DOHH2 (cell line): ENCODE measurements around the gene TNNT1.

ENCODE experiments used
- H3F3A ChIP-seq: fragments of 200-600 bp; sonication (generic), shearing (Covaris generic); 2 replicates; pipeline ENCODE4 v1.6.0; 2016; ENCODE audit warnings: antibody characterized with exemption, mild to moderate bottlenecking; ENCODE audit not compliant: control insufficient read depth, insufficient read depth
- H3K27ac ChIP-seq: fragments of 200-600 bp; sonication (generic); 2 replicates; pipeline ENCODE4 v1.5.1; 2014; ENCODE audit warnings: low read depth, mild to moderate bottlenecking, low read length, moderate library complexity
- H3K27me3 ChIP-seq: fragments of 200-600 bp; sonication (generic); 2 replicates; pipeline ENCODE4 v1.6.1; 2014; ENCODE audit warnings: mild to moderate bottlenecking, low read length, mixed read lengths; ENCODE audit not compliant: control insufficient read depth
- H3K36me3 ChIP-seq: fragments of 200-600 bp; sonication (generic); 2 replicates; pipeline ENCODE4 v1.6.1; 2014; ENCODE audit warnings: mild to moderate bottlenecking, low read length, moderate library complexity, mixed read lengths; ENCODE audit not compliant: control insufficient read depth
- H3K4me1 ChIP-seq: fragments of 200-600 bp; sonication (generic); 2 replicates; pipeline ENCODE4 v1.6.1; 2014; ENCODE audit warnings: mild to moderate bottlenecking, low read length, mixed read lengths; ENCODE audit not compliant: control insufficient read depth
- H3K4me2 ChIP-seq: fragments of 200-600 bp; sonication (generic); 2 replicates; pipeline ENCODE4 v1.6.0; 2014; ENCODE audit warnings: mild to moderate bottlenecking, low read length, moderate library complexity
- H3K4me3 ChIP-seq: fragments of 200-600 bp; sonication (generic); 2 replicates; pipeline ENCODE4 v1.5.1; 2014; ENCODE audit warnings: mild to moderate bottlenecking, low read length, mixed read lengths
- H3K79me2 ChIP-seq: fragments of 200-600 bp; sonication (generic); 2 replicates; pipeline ENCODE4 v1.6.1; 2014; ENCODE audit warnings: mild to moderate bottlenecking, low read length, mixed read lengths; ENCODE audit not compliant: control insufficient read depth
- H3K9me2 ChIP-seq: fragments of 200-600 bp; sonication (generic); replicated peaks from 2 replicates; pipeline ENCODE4 v1.6.1; 2014; ENCODE audit warnings: mild to moderate bottlenecking, low read length, mixed read lengths; ENCODE audit not compliant: control insufficient read depth
- H3K9me3 ChIP-seq: fragments of 200-600 bp; sonication (generic); 2 replicates; pipeline ENCODE4 v1.6.1; 2014; ENCODE audit warnings: antibody characterized with exemption, low read length, mixed read lengths; ENCODE audit not compliant: control insufficient read depth, insufficient read depth
- H4K20me1 ChIP-seq: fragments of 200-600 bp; sonication (generic); 2 replicates; pipeline ENCODE4 v1.6.0; 2014; ENCODE audit warnings: low read depth, mild to moderate bottlenecking, antibody characterized with exemption, low read length, moderate library complexity; ENCODE audit not compliant: control insufficient read depth, insufficient read depth
- EZH2phosphoT487 ChIP-seq: fragments of 200-600 bp; sonication (generic); IDR thresholded peaks from 2 replicates; pipeline ENCODE4 v1.6.1; 2017; ENCODE audit warnings: borderline replicate concordance, mild to moderate bottlenecking, antibody characterized with exemption, low read length, moderate library complexity, mixed read lengths
- TF ChIP-seq, protein P1 (sequence below): fragments of 200-600 bp; sonication (generic); IDR thresholded peaks from one replicate; pipeline ENCODE4 v1.5.1; 2014; ENCODE audit warnings: antibody characterized with exemption, mild to moderate bottlenecking, low read depth, low read length; ENCODE audit not compliant: poor library complexity, severe bottlenecking

The TNNT1 gene, protein sequence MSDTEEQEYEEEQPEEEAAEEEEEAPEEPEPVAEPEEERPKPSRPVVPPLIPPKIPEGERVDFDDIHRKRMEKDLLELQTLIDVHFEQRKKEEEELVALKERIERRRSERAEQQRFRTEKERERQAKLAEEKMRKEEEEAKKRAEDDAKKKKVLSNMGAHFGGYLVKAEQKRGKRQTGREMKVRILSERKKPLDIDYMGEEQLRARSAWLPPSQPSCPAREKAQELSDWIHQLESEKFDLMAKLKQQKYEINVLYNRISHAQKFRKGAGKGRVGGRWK

DNA sequence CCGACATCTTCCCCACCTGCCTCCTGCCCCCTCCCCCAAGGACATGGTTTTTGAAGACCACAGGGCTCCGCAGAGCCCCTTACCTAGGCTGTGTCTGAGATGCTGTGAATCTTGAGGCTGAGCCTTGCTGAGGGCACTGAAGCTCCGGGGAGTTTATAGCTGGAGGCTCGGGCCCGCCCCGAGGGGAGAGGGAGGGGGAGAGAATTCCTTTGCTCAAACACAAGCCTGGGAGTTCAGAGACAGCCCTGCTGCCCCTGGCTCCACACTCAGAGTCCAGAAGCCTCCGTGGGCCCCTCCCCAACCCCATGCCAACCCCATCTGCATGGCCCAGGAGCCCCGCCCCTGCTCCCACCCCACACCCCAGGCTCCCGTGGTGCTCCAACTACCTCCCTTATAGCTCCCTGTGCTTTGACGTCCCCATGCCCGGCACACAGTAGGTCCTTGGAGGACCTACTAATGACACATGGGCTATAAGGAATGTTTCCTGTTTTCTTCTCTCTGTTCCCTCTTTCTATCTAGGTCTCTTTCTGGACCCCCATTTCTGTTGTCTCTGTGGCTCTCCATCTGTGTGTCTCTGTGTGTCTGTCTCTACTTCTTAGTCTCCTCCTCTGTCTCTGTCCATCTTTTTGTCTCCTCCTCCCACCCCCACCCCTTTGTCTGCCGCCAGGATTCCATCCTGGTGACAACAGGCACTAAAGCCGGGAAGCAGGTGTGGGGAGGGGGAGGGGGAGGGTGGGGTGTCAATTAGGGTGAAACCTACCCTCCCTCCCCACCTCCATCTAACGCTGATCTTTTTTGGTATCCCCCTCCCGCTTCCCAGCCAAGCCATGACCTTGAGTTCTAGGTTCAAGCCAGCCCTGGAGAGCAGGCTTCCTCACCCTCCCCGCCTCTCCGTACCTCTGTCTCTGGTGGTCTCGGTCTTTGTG is at the start of gene TNNT1:
Gene TNNT1, minus strand, starts transcription at position 129 of the 926 bp plus-strand sequence. CDS start 2,049 bp downstream, outside the sequence.
- H3K79me2 ChIP-seq = no peaks in the 10 kb centered on the region
- H4K20me1 ChIP-seq = no peaks in the 10 kb centered on the region
- no peak within 1 kb of the TSS for H3K4me3 ChIP-seq
- H3K27me3 ChIP-seq = peaks cover 12% of the 10 kb centered on the region
- peaks cover 31% of the 10 kb centered on the region for H3K4me1 ChIP-seq
- H3K4me2 ChIP-seq = no peak within 1 kb of the TSS
- peaks cover 15% of the 10 kb centered on the region for H3F3A ChIP-seq
- no peak for TF ChIP-seq EZH2phosphoT487
- TF ChIP-seq, protein P1, sequence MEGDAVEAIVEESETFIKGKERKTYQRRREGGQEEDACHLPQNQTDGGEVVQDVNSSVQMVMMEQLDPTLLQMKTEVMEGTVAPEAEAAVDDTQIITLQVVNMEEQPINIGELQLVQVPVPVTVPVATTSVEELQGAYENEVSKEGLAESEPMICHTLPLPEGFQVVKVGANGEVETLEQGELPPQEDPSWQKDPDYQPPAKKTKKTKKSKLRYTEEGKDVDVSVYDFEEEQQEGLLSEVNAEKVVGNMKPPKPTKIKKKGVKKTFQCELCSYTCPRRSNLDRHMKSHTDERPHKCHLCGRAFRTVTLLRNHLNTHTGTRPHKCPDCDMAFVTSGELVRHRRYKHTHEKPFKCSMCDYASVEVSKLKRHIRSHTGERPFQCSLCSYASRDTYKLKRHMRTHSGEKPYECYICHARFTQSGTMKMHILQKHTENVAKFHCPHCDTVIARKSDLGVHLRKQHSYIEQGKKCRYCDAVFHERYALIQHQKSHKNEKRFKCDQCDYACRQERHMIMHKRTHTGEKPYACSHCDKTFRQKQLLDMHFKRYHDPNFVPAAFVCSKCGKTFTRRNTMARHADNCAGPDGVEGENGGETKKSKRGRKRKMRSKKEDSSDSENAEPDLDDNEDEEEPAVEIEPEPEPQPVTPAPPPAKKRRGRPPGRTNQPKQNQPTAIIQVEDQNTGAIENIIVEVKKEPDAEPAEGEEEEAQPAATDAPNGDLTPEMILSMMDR = no peak
- H3K9me2 ChIP-seq = no peaks in the 10 kb centered on the region
- H3K36me3 ChIP-seq = peaks cover 5% of the 10 kb centered on the region; the same call in 1 of the 2 replicates
- H3K27ac ChIP-seq = no peak within 1 kb of the TSS
- H3K9me3 ChIP-seq = peaks cover 29% of the 10 kb centered on the region

DNA sequence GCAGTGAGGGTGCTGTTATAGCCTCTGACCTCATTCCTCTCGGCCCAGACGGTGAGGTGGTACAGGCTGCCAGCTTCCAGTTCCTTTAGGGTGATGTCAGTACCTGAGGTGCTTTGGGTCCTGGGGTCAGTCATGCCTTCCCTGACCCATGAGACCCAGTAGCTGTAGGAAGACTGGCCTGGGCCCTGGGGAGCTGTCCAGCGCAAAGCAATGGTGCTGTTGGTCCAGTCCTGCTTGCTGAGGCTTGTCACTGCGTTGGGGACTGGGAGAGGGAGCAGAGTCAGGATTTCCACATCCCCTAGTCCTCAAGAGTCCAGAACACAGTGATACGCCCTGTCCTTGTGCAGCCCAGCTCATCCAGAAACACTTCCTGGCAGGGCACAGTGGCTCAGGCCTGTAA is 49.6 kb upstream of the TNNT1 start:
- Histone ChIP-seq H3F3A (no peaks in the 10 kb centered on the region), H3K9me3 (no peaks in the 10 kb centered on the region), H3K27me3 (no peaks in the 10 kb centered on the region; the same call in 1 of the 2 replicates), H3K27ac (no peak overlapping the region), H3K4me1 (no peaks in the 10 kb centered on the region), H3K36me3 (no peaks in the 10 kb centered on the region), H3K4me3 (no peak overlapping the region), H4K20me1 (no peaks in the 10 kb centered on the region), H3K4me2 (no peak overlapping the region), H3K79me2 (no peaks in the 10 kb centered on the region), H3K9me2 (no peaks in the 10 kb centered on the region)
- no peak for TF ChIP-seq EZH2phosphoT487
- TF ChIP-seq, protein P1 = no peak

DNA sequence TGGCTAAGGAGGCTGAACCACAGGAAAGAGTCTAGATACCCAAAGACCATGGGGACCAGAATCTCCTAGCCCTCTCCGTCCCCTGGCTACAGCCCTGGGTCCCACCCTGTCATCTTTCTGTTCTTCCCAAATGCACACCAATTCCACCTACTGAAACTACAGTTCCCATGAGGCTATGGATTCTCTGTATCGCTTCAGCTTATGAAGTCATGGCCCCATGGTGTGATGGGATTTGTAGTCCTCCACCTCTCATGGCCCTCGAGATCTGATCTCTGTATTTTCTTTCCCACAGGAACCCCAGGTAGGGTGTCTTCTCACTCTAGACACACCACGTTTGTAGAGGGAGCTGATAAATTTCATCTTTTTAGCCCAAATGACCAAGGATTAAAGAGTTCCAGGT is 48.5 kb upstream of the TNNT1 start:
- Histone ChIP-seq H3K4me1 (no peaks in the 10 kb centered on the region), H3K36me3 (no peaks in the 10 kb centered on the region), H3K27ac (no peak overlapping the region), H3K79me2 (no peaks in the 10 kb centered on the region), H3K4me3 (no peak overlapping the region), H4K20me1 (no peaks in the 10 kb centered on the region), H3F3A (no peaks in the 10 kb centered on the region), H3K27me3 (no peaks in the 10 kb centered on the region; the same call in 1 of the 2 replicates), H3K9me3 (no peaks in the 10 kb centered on the region), H3K9me2 (no peaks in the 10 kb centered on the region), H3K4me2 (no peak overlapping the region)
- TF ChIP-seq EZH2phosphoT487 = no peak

DNA sequence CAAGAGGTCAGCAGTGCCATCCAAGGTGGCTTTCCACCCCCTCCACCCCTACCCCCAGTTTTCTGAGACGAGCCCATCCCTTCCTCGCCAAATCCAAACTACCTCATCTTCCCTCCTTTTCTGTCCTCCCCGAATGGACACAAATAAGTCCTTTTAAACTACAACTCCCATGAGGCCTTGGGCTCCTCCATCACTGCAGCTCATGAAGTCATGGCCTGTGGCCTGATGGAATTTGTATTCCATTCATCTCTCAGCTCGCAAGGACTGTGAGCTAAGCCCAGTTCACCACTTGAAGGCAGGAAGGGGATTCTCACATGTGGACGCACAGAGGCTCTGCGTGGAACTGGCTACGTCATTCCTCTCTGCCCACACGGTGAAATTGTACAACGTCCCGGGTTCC is 47.8 kb upstream of the TNNT1 start:
- TF ChIP-seq, protein P1 = no peak
- TF ChIP-seq EZH2phosphoT487 = no peak
- H3K79me2 ChIP-seq = no peaks in the 10 kb centered on the region
- H4K20me1 ChIP-seq = no peaks in the 10 kb centered on the region
- no peaks in the 10 kb centered on the region for H3K4me1 ChIP-seq
- no peak overlapping the region for H3K27ac ChIP-seq
- H3K27me3 ChIP-seq = no peaks in the 10 kb centered on the region; the same call in 1 of the 2 replicates
- H3K9me2 ChIP-seq = no peaks in the 10 kb centered on the region
- no peak overlapping the region for H3K4me2 ChIP-seq
- H3K36me3 ChIP-seq = no peaks in the 10 kb centered on the region
- no peak overlapping the region for H3K4me3 ChIP-seq
- H3F3A ChIP-seq = no peaks in the 10 kb centered on the region
- no peaks in the 10 kb centered on the region for H3K9me3 ChIP-seq
